ENCODE measurements around the gene WNK3.

Gene WNK3

DNA sequence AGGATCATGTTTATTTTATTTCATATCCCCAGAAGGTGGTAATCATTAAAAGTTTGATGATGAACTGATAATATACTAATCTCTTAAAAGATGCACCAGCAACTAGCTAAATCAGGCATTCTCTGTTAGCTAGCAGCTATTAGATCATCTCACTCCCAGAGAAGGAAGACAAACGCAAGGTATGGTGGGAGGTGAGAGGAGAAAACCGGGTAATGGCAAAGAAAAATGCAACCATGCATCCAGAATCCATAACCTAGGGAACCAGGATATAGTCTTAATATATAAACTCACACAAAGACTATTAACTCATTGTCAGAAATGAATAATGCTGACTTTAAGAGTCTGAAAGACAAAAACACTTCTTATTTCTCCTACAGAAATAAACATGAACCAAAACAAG lies 66.1 kb downstream of the WNK3 start:
- H3K4me3 ChIP-seq (ENCODE audit: low read length) = no peak overlapping the region
- DNase-seq (ENCODE audit: low read depth) = no peak
- TF ChIP-seq, protein P1, sequence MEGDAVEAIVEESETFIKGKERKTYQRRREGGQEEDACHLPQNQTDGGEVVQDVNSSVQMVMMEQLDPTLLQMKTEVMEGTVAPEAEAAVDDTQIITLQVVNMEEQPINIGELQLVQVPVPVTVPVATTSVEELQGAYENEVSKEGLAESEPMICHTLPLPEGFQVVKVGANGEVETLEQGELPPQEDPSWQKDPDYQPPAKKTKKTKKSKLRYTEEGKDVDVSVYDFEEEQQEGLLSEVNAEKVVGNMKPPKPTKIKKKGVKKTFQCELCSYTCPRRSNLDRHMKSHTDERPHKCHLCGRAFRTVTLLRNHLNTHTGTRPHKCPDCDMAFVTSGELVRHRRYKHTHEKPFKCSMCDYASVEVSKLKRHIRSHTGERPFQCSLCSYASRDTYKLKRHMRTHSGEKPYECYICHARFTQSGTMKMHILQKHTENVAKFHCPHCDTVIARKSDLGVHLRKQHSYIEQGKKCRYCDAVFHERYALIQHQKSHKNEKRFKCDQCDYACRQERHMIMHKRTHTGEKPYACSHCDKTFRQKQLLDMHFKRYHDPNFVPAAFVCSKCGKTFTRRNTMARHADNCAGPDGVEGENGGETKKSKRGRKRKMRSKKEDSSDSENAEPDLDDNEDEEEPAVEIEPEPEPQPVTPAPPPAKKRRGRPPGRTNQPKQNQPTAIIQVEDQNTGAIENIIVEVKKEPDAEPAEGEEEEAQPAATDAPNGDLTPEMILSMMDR (IDR thresholded peaks at IDR 0.05; ENCODE audit: insufficient read depth, low read depth, low read length, missing control alignments) = no peak

DNA sequence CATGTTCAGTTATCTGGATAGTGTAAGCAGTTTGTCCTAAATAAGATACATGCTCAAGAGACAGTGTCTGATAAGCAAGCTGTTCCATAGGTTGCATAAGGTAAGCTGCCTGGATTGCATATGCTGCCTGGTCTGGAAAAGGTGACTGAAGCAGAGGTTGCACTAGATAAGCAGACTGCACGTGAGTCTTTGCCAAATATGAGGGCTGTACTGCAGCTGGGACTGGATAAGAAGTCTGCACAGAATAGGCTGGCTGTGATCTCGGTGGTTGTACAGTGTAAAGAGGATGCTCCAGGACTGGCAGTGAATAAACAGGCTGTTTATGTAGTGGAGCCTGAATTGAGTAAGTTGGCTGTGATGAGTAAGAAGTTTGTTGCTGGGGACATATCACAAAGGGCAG lies 68.9 kb downstream of the WNK3 start:
- DNase-seq (ENCODE audit: low read depth) = no peak
- TF ChIP-seq, protein P1 (IDR thresholded peaks at IDR 0.05; ENCODE audit: insufficient read depth, low read depth, low read length, missing control alignments) = no peak
- H3K4me3 ChIP-seq (ENCODE audit: low read length) = no peak overlapping the region

DNA sequence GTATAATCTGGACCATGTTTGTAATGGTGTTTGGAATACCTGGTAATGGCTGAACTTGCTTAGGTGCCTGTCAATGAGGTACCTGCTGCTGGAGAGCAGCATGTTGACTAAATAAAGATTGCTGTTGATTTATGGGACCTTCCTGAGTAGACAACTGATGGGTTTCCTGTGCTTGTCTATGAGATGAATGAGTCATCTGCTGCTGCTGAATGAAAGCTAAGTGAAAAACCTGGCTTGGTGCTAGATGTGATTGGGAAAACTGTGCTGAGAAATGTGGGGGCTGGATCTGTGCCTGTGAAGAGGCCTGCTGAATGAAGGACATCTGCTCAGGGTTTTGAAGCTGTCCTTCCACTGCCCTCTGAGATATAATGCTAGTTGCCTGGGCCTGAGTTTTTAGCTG lies 69.6 kb downstream of the WNK3 start:
- TF ChIP-seq, protein P1 (IDR thresholded peaks at IDR 0.05; ENCODE audit: insufficient read depth, low read depth, low read length, missing control alignments) = no peak
- no peak overlapping the region for H3K4me3 ChIP-seq (ENCODE audit: low read length)
- DNase-seq (ENCODE audit: low read depth) = no peak

DNA sequence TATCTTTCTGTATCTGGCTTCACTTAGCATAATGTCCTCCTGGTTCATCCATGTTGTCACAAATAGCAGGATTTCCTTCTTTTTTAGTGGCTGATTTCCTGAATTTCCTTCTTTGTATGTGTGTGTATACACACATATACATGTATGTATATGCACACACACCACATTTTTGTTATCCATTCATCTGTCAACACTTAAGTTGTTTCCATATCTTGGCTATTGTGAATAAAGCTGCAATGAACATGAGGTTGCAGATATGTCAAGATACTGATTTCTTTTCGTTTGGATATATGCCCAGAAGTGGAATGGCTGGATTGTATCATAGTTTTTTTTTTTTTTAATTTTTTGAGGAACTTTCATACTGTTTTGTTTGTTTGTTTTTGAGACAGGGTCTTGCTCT lies 76.2 kb downstream of the WNK3 start:
- TF ChIP-seq, protein P1 (IDR thresholded peaks at IDR 0.05; ENCODE audit: insufficient read depth, low read depth, low read length, missing control alignments) = no peak
- H3K4me3 ChIP-seq (ENCODE audit: low read length) = no peak overlapping the region
- DNase-seq (ENCODE audit: low read depth) = no peak

DNA sequence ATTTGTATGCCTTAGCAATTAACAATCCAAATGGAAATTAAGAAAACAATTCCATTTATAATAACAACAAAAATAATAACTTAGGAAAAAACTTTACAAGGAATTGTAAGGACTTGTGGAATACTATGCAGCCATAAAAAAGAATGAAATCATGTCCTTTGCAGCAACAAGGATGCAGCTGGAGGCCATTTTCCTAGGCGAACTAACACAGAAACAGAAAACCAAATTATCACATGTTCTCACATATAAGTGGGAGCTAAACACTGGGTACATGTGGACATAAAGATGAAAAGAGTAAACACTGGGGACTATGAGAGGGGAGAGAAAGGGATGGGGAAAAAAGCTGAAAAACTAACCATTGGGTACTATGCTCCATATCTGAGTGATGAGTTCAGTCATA lies 77.4 kb downstream of the WNK3 start:
- TF ChIP-seq, protein P1 (IDR thresholded peaks at IDR 0.05; ENCODE audit: insufficient read depth, low read depth, low read length, missing control alignments) = no peak
- no peak for DNase-seq (ENCODE audit: low read depth)
- H3K4me3 ChIP-seq (ENCODE audit: low read length) = no peak overlapping the region

DNA sequence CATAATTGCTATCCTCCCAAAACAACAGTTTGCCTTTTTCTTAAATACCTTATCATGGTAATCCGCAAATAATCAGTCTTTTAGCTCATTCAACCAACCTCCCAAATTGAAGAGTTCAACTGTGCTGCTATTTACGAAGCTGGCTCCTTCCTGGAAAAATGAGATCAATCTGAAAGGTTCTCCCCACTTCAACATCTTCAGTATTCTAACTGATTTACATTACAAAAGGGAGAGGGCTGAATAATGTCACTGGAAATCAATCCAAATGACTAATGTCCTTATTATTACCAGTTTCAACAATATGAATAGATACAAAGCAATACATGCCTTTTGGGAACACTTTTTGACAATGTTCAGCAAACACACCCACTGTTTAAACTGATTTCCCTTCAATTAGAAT lies 86.2 kb downstream of the WNK3 start:
- no peak for DNase-seq (ENCODE audit: low read depth)
- no peak overlapping the region for H3K4me3 ChIP-seq (ENCODE audit: low read length)
- TF ChIP-seq, protein P1 (IDR thresholded peaks at IDR 0.05; ENCODE audit: insufficient read depth, low read depth, low read length, missing control alignments) = no peak

DNA sequence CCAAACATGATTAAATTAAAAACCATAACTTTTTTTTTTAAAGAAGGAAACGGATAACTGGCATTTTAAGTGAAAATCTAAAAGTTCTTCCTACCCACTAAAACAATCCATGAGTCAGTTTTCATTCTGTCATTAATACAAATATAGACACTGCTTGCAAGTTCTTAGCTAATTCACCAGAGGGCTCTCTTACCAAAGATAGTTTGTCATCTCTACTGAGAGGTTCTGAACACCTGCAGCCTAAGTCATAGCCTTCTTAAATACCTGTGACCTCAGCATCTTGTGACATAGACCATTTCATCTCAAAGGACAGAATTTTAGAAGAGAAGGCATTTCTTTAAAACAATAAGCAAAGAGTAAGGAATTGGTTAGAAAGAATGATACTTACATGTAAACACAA lies 109.5 kb downstream of the WNK3 start:
- TF ChIP-seq, protein P1 (IDR thresholded peaks at IDR 0.05; ENCODE audit: insufficient read depth, low read depth, low read length, missing control alignments) = peak; percentile 49
- DNase-seq (ENCODE audit: low read depth) = peak; percentile 60

More for the DNA sequence above, 109.5 kb downstream of the WNK3 start:
- H3K4me3 ChIP-seq (ENCODE audit: low read length) = no peak overlapping the region

Data from epithelial cell of esophagus (primary cell).